ENCODE measurements around the gene RAB15. TPM values are rescaled to one million over a fixed set of nuclear protein-coding genes. Genes with fewer than 3 reads are reported as not detected.

Gene RAB15
- total RNA-seq, 1 experiment from 2014 or later: 4.3 TPM

- no peak for DNase-seq (ENCODE audit: low read depth)
These were observed 16.8 kb downstream of the RAB15 start for GRCh38 chr14:64955297-64955696.

GRCh38 chr14:64954491-64955240 lies 17.5 kb downstream of the RAB15 start:
- DNase-seq (ENCODE audit: low read depth): no peak

GRCh38 chr14:64953661-64954060 lies 18.5 kb downstream of the RAB15 start:
- no peak for DNase-seq (ENCODE audit: low read depth)

GRCh38 chr14:64953310-64953654 lies 18.9 kb downstream of the RAB15 start:
- no peak for DNase-seq (ENCODE audit: low read depth)

GRCh38 chr14:64952598-64953309 lies 19.4 kb downstream of the RAB15 start:
- no peak for DNase-seq (ENCODE audit: low read depth)

- no peak for DNase-seq (ENCODE audit: low read depth)
These were observed 20.4 kb downstream of the RAB15 start for GRCh38 chr14:64951724-64952123.

GRCh38 chr14:64951291-64951690 lies 20.8 kb downstream of the RAB15 start:
- DNase-seq (ENCODE audit: low read depth): no peak

- DNase-seq (ENCODE audit: low read depth): no peak
These were observed 21.2 kb downstream of the RAB15 start for GRCh38 chr14:64950889-64951288.

GRCh38 chr14:64948612-64949210 lies 23.4 kb downstream of the RAB15 start:
- DNase-seq (ENCODE audit: low read depth): no peak

GRCh38 chr14:64947710-64948611 lies 24.2 kb downstream of the RAB15 start:
- no peak for DNase-seq (ENCODE audit: low read depth)

- DNase-seq (ENCODE audit: low read depth): no peak
These were observed 25.7 kb downstream of the RAB15 start for GRCh38 chr14:64946310-64947045.

- no peak for DNase-seq (ENCODE audit: low read depth)
These were observed 26.5 kb downstream of the RAB15 start for GRCh38 chr14:64945431-64946178.

- DNase-seq (ENCODE audit: low read depth): no peak
These were observed 27.3 kb downstream of the RAB15 start for GRCh38 chr14:64944861-64945260.

GRCh38 chr14:64944041-64944440 lies 28.1 kb downstream of the RAB15 start:
- no peak for DNase-seq (ENCODE audit: low read depth)

GRCh38 chr14:64943556-64943955 lies 28.6 kb downstream of the RAB15 start:
- DNase-seq (ENCODE audit: low read depth): no peak

GRCh38 chr14:64942531-64943111 lies 29.5 kb downstream of the RAB15 start, which contains the start of gene GPX2:
Gene GPX2 (minus strand): TSS chr14:64942745. CDS start chr14:64942726, 19 bp downstream.
- no peak for DNase-seq (ENCODE audit: low read depth)

- DNase-seq (ENCODE audit: low read depth): no peak
These were observed 31.7 kb downstream of the RAB15 start for GRCh38 chr14:64940336-64940910.

GRCh38 chr14:64939817-64940190 lies 32.3 kb downstream of the RAB15 start:
- DNase-seq (ENCODE audit: low read depth): no peak

- DNase-seq (ENCODE audit: low read depth): no peak
These were observed 32.9 kb downstream of the RAB15 start for GRCh38 chr14:64938972-64939816.
